Measurements from ENCODE around the gene ZNF536.

ZNF536 gene

DNA sequence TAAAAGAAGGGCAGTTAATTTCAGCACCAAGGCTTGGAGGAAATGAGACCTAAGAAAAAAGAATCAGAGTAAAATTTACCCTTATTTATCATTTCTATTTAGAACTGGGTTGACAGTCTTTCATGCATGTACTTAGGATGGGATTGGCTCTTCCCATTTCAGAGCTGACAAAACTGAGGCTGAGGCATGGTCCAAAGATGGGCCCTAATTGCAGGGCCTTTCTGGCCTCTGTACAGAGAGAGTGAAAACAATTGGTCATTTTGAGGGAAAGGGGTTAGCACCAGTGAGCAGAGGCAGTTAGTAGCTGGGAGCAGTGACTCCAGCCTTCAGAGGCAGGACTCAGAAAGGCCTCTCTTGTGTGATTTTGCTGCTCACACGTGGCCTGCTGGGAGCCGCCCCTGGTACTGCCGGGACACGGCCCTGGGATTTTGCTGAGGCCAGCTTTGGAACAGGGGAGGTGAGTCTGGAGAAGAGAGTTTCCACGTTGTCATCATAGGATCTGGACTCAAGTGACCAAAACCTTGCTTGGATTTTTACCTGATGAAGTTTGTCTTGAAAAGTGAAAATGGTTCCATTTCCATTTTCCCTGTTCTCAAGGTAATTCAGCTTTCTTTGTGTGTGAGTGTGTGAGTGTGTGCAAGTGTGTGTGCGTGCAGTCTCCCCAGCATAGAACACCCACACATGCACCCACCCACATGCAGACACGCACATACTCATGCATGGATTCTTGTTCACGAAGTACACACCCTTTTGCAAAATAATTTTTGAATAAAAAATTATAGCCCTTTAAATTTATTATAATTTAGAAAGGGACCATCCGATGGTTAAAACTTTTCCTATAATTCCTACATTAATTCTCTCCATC, at the start of gene ZNF536:
Gene ZNF536 (plus strand): TSS at position 425 of the 865 bp plus-strand sequence. CDS start 71,179 bp downstream, outside the sequence.
- DNase-seq = no peak

DNA sequence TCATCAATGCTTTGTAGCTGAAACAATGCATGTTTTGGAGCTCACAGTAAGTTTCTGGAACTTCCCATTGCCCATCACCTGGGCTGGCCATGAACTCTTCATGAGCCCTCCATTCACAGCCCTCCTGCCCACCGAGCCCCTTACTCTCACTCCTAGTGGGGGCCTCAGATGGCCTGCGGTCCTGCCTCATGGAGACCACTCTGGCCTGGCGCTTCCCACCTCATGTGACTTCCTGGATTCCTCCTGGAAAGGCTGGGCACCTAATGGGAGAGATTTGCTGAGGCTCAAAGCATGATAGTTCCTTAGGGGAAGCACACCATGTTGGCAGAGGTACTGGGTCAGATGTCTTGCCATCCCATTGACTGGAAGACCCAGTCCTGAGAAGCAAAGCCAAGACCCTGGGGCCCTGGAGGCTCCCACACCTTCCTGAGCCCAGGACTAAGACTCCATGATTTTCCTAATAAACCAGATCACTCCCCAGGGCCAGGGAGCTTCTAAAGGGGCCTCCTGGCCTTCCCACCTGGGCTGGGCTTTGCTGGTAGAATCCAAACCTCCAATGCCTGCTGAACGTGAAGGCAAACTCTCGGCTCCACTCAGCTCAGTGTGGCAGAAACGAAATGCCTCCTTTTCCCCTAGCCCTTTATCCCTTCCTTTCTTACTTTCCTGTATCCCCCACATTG, 49.4 kb upstream of the ZNF536 start:
- DNase-seq = no peak

DNA sequence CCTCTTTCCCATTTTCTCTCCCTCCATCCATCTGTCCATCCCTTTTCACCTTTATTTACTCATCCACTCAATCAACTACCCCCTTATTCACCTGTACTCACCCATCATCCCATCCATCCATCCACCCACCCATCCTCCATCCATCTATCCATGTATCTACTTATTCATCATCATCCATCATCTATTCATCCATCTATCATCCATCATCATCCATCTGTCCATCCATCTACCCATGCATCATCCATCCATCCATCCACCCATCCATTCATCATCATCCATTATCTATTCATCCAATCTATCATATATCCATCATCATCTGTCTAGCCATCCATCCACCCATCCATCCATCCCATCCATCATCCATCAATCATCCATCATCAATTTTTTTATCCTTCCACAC, 48.3 kb upstream of the ZNF536 start:
- no peak for DNase-seq

DNA sequence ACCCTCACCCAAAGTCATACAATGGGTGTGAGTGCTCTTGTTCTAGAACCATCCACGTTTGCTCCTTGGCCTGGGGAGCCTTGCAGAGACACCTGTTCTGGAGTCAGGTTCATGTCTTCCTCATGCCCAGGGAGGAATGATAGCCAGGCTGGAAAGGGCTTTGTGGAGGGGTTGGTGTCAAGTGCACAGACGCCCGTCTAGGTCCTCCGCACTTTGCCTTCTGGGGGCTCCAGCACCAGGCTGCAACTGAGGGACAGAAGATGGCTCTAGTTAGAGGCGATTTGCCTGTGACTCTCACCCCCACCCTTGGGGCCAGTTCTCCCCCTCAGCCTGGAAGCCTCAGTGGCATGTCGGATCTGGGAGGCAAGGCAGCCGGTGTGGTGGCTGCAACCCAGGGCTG, 47.2 kb upstream of the ZNF536 start:
- no peak for DNase-seq

DNA sequence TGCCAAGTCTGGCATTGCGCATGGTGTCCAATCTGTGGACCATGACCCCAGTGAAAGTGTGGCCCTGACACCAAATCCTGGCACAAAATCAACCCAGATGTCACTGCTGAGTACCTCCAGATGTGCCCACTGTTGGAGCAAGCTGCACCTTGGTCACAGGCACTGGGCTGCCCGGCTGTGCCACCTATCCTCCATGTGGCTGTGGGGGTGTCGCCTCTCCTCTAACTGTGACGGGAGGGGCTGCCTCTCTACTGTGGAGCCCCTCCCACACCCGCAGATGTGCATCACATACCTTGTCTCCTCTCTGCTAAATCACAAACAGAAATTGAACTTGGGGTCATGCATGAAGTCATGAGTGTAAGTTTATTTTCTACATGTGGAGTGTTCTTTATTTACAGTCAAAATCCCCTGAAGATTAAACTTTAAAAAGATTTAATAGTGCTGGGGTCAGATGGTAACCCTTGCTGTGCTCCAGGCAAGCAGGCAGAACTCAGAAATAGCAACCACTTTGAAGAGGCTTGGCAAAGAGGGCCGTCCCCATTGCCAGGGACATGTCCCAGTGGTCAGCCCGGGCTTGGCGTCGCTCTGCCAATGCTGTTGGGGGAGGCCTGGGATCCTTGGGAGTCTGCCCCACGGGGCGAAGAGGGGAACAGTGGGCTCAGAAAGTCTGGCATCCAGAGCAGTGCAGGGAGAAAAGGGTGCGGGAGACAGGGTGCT, 46.4 kb upstream of the ZNF536 start:
- no peak for DNase-seq

DNA sequence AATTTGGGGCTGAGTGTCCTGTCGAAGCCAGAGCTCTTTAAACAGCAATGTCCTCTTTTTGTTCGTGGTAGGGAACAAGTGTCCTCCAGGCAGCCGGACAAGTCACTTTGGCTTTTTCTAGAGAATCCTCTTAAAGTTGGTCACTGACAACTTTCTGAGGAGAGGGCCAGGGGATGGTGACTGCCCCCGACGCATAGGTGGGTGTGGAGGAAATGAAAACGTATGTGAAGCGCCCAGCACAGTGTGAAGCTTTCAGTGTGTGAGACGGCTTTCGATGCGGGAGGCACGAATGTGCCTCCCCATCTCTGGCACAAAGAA, 45.8 kb upstream of the ZNF536 start:
- DNase-seq = no peak

DNA sequence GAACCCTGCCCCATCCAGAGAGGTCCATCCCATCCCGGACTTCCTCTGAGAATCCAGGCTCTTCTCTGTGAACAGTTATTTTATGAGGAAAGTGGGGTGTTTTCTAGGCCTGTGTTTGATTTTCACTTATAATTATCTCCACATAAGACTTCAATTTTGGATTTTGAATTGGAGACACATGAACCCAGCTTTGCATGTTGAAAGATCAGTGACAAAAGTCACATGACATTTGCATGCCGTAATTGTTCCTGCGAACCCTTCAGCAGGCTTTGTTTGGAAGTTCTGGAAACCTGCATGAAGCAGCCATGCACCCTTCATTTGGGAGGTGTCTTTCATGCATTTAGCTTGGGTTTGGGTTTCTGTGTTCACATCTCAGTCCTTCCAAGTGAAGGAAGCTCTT, 44.9 kb upstream of the ZNF536 start:
- no peak for DNase-seq

DNA sequence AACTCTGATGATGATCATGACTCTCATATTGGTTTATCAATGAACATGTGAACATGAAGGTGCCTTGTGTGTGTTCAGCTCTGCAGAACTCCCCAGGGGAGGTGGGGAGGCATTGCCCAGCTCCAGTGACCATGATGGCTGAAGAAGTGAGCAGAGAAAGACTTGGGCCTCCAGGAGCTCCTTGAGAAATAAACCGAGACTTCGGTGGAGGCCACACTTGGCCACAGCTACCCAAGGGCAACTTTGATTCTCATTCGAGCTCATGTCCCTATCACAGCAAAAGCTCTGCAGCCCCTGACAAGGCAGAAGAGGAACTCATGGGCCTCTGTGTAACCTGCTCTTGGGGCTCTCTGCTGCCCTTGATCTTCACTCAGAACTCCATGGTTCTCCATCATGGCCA, 44.1 kb upstream of the ZNF536 start:
- DNase-seq = no peak

DNA sequence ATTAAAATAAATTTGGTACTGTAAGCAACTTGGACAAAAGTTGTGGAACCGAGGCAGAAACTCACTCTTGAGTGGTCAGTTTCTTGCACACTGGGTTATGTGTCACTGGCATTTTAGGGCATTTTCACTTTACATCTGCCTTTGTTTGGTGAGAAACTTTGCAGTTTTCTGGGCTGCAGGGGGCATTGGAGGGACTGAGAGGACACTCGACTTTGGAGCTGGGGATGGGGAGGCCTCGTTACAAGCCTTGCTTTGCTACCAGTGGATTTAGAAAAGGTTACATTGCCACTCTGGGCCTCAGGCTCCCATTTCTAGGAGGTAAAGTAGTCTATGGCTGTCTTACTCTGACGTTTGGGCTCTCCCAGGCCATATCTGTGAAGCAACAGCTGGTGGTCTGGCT, 41.9 kb upstream of the ZNF536 start:
- DNase-seq = no peak

DNA sequence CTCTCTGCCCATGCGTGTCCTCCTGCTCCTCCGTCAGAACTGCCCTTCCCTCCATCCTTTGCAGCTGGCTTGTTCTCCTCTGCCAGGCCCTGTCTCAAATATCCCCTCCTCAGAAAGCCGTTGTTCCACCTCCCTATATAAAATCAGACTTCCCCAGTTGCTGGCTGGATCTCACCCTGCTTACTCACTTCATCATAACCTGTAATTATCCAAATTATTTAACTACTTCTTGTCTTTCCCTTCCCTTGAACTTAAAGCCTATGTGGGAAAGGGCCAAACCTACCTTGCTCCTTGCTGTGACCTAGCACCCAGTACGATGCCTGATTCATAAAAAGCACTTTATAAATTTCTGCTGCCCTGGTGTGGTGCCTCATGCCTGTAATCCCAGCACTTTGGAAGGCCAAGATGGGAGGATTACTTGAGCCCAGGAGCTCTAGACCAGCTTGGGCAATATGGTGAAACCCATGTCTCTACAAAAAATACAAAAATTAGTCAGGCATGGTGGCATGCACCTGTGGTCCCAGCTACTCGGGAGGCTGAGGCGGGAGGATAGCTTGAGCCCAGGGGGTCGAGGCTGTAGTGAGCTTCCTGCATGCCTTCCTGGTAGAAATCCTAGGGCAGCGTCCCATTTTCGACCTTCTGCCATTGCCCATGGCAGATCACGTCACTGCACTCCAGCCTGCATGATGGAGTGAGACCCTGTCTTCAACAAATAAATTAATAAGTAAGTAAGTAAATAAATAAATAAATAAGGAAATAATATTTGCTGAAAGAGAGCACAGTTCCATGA, 39.5 kb upstream of the ZNF536 start:
- DNase-seq = no peak

DNA sequence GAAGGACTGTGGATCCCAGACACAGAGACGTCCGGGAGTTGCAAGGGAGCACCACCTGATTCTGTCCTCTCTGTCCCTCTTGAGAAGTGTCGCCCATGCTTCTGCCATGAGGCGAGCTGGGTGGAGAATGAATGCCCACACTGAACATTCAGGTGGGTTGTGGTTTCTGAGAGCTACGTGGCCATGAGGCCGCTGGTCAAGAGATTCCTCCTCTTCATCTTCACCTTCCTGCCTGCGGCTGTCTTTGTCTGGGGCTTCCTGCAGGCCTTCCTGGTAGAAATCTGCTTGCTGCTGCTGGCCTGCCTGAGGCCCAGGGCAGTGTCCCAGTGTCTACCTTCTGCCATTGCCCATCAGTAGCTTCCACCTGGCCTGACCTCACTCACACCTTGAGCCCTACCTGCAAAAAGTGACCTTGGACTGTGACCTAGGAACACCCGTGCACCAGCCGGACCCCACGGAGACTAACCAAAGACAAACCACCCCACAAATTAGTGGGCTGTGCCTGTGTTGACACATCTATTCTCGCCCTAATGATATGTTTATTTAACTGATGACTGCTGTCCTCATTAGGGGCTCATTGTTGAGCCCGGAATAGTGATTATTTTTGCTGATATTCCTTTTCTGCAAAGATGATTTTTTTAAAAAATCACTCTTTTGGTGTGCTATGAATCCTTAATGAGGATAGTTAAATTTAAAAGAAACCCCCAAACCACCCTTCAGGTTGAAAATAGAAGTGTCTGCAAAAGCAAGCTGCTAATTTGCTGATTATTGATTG, 38.7 kb upstream of the ZNF536 start:
- DNase-seq = no peak

DNA sequence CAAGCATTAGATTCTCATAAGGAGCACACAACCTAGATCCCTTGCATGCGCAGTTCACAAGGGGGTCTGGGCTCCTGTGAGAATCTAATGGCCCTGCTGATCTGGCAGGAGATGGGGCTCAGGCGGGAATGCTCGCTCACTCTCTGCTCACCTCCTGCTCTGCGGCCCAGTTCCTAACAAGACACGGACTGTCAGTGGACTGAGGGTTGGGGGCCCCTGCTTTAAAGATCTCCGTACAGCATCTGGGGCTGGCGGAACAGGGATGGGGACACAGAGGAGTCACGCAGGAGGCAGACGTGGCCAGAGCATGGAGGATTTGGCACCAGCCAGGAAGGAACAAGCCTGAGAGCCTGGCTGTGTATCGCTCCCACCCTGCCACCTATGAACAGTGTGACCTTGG, 37.3 kb upstream of the ZNF536 start:
- DNase-seq = no peak

DNA sequence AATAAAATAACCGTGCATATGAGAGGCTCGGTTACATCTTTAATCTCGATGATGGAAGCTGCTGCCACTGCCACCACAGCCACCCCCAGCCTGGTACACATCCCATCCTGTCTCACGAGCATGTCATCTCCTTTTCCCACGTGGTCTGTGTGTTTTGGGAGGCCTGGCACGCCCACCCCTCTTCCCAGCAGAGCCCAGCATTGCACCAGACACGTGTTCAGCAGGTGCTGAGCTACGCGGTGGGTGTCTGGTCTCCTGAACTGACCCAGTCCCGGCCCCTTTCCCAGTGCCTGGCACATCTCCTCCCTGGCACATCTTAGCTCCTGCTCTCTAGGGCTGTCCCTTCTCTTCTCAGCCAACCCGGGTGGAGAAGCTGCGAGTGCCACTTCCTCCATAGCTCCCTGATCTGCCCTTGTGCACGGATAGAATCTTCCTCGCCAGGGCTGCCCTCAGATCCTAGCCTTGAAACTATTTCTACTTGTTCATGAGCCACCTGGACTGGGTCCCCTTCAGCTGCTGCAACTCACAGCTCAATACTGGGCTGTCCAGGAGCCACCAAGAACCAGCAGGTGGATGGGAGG, 36.8 kb upstream of the ZNF536 start:
- no peak for DNase-seq

DNA sequence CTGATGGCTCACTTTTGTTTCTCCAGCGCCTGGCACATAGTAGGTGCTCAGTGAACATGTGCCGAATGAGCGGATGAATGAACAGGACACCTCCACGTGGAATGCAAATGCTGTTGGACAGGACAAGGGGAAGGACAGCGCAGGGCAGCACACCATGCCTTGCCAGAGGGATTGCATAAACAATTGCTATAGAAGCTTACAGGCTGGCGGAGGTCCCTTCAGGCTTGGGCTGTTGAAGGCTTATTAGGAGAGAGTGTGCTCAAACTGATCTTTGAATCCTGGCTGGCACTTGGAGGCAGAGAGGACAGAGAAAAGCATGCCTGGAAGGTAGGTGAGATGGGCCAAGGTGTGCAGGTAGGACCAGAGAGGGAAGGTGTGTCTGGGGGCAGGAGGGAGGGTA, 35.9 kb upstream of the ZNF536 start:
- DNase-seq = no peak

DNA sequence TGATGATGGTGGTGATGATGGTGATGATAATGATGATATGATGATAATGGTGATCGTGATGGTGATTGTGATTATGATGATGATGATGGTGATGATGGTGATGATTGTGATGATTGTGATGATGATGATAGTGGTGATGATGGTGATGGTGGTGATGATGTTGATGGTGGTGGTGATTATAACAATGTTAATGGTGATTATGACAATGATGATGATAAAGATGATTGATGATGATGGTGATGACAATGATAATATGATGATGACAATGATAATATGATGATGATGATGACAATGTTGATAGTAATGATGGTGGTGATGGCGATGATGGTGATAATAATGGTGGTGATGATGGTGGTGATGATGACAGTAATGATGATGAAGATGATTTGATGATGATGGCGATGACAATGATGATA, 34.1 kb upstream of the ZNF536 start:
- DNase-seq = no peak

DNA sequence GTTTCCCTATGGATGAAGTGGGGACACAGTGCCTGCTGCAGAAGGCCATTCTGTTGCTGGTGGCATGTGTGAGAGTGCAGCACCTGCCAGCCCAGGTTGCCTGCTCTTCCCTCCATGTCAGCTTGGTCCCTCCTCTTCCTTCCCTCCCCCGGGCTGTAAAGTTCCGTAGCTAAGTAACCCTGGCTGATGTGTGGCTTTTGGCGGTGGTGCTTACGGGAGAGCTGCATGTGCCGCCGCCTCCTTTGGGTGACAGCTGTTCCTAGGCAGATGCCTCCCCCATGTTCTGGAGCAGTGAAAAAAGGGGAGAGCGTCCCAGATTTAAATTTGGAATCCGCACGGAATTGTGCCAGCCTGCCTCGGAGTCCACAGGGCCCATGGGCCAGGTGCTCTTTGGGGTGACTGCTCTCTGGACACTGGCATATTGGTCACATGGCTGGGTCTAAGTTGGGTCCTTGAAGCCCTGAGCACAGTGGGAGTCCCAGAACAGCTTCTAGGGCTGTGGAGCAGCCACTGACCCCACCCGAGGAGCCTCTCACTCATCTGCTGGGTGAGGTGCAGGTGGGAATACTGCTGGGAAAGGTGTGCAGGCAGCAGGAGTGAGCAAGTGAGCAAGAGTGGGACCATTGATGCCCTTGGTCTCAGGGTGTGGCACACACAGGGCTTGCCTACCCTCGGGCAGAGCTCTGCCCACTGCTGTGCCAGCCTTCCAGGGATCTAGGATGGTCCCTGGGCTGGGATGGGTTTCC, 33.1 kb upstream of the ZNF536 start:
- no peak for DNase-seq

DNA sequence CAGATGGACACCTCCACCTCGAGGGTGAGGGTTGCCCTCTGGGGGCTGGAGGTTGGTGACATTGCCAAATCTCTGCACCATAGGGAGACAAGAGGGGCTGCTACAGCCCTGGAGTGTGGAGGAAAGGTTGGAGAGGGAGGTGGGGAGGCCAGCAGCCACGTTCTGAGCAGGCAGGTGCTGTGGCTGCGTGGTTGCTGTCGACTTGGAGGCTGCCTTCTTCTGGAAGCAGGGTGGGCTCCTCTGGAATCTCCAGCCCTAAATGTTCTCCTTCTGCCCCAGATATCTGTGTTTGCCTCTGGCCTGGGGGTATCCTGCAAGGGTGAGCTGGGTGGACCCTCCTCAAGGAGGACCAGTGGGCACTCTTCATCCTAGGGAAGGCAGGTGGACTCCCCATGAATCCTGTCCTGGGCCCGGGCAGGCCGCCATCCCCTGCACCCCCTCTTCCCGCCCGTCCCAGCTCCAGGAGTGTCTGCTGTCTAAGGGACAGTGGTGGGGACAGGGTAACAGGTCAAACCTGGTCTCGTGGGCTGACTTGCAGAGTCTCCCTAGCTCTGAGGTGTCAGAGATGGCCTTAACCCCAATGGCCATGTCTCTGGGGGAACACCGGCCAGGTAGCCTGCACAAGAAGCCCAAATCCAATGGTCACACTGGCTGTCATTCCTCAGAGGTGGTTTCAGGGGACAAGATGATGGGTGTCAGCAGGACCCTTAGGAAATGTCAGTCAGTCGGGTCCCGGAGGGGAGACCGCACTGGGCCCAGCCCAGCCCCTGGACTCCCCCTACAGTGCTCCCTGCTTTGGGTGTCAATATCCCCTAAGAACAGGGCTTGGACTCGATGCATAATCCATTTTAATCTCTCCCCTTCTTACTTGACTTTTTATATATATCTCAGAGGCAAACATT, 32.3 kb upstream of the ZNF536 start:
- no peak for DNase-seq

DNA sequence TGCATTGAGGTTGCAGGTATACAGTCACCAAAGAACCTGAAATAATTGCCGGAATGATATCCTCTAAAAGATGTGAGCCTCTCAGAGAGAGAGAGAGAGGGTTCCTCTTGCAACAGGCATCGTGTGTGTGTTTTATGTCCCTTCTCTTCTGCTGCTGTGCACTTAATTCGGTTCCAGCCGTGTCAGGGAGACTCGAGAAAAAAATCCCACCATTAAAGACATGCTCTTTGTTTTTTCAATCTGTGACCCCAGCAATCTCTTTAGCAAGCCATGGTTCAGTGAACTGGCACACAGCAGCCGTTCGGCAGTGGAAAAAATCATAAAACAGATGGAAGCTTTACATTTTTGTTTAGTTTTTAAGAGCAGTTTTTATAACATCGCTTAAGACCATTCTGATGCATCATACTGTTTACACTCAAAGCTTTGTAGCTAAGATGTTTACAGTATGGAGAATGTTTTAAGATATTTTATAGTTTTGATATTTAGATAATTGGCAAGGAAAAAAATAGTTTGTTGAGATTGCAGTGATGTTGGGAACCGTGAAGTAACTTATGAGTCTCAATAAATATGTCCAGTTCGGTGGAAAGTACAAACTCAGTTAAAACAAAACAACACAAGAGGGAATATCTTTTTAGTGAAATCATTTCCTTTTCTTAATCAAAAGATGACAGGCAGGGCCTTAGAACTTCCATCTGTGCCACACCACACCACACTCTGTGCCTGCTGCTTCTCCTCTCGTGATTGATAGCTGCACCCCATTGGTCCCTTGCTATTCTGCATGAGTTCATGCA, 31.2 kb upstream of the ZNF536 start:
- DNase-seq = no peak

DNA sequence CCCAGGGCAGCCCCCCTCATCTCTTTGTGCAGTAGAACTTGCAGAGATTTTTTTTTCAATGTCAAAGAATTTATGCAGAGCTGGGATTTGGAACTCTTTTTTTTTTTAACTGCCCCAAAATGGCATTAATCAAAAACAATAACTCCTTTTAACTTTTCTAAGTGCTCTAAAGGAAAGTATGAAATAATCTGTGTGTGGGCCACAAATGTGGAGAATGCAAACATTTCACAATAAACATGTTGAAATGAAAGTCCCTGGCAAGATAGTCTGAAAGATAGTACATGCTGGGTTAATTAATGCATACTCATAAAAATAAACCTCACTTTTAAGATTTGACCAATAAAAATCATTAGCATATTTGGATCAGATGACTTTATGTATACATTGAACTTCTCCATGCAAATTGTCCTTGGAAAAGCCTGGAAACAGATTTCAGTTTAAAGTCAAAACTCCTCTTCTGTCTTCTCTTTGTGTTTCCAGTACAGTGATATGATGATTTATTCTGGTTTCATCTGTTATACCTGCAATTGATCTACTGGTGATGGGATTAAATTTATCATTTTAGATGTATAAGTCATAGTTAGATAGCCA, 30.5 kb upstream of the ZNF536 start:
- DNase-seq = no peak
